MM.1S (cell line): ENCODE data around the gene DCLK1.

ENCODE experiments used
- DNase-seq: peaks from one replicate; pipeline ENCODE4 v3.0.0-alpha.2; 2015
- H2AFZ ChIP-seq: fragments of 300-600 bp; sonication (generic); 2 replicates; pipeline ENCODE4 v1.6.0; 2016; ENCODE audit warnings: antibody characterized with exemption, low read length
- H3F3A ChIP-seq: fragments of 300-600 bp; sonication (generic); 2 replicates; pipeline ENCODE4 v1.6.1; 2016; ENCODE audit warnings: mild to moderate bottlenecking, antibody characterized with exemption, low read length, moderate library complexity, mixed read lengths; ENCODE audit not compliant: insufficient read depth
- H3K27ac ChIP-seq: fragments of 300-600 bp; sonication (generic); 2 replicates; pipeline ENCODE4 v1.5.1; 2016; ENCODE audit warnings: mild to moderate bottlenecking, low read length
- H3K27me3 ChIP-seq: fragments of 300-600 bp; sonication (generic); replicated peaks from 2 replicates; pipeline ENCODE4 v1.6.0; 2016; ENCODE audit warnings: low read length; ENCODE audit not compliant: insufficient read depth
- H3K36me3 ChIP-seq: fragments of 300-600 bp; sonication (generic); replicated peaks from 2 replicates; pipeline ENCODE4 v1.6.1; 2016; ENCODE audit warnings: mild to moderate bottlenecking, low read length, mixed read lengths; ENCODE audit not compliant: insufficient read depth
- H3K4me1 ChIP-seq: fragments of 300-600 bp; sonication (generic); 2 replicates; pipeline ENCODE4 v1.6.1; 2016; ENCODE audit warnings: low read length, mixed read lengths
- H3K4me2 ChIP-seq: fragments of 300-600 bp; sonication (generic); 2 replicates; pipeline ENCODE4 v1.6.0; 2016; ENCODE audit warnings: low read depth, low read length
- H3K4me3 ChIP-seq: fragments of 300-600 bp; sonication (generic); 2 replicates; pipeline ENCODE4 v1.5.1; 2016; ENCODE audit warnings: low read length, mixed read lengths
- H3K79me2 ChIP-seq: fragments of 300-600 bp; sonication (generic); 2 replicates; pipeline ENCODE4 v1.6.1; 2016; ENCODE audit warnings: mixed run types, low read length, mixed read lengths
- H3K9ac ChIP-seq: fragments of 300-600 bp; sonication (generic); 2 replicates; pipeline ENCODE4 v1.6.1; 2016; ENCODE audit warnings: low read length, mixed read lengths
- H3K9me2 ChIP-seq: fragments of 300-600 bp; sonication (generic); replicated peaks from 2 replicates; pipeline ENCODE4 v1.6.1; 2016; ENCODE audit warnings: mild to moderate bottlenecking, low read length, mixed read lengths; ENCODE audit not compliant: insufficient read depth
- H3K9me3 ChIP-seq: fragments of 300-600 bp; sonication (generic); replicated peaks from 2 replicates; pipeline ENCODE4 v1.6.1; 2016; ENCODE audit warnings: mild to moderate bottlenecking, low read length, mixed read lengths; ENCODE audit not compliant: insufficient read depth
- H4K20me1 ChIP-seq: fragments of 300-600 bp; sonication (generic); 2 replicates; pipeline ENCODE4 v1.6.1; 2016; ENCODE audit warnings: mild to moderate bottlenecking, low read length, moderate library complexity, mixed read lengths; ENCODE audit not compliant: insufficient read depth
- EZH2 ChIP-seq: fragments of 300-600 bp; sonication (generic); optimal IDR thresholded peaks from 2 replicates; pipeline ENCODE3; 2017; ENCODE audit warnings: low read depth, mild to moderate bottlenecking, antibody characterized with exemption, low read length, mixed read lengths
- EZH2phosphoT487 ChIP-seq: fragments of 300-600 bp; sonication (generic); IDR thresholded peaks from 2 replicates; pipeline ENCODE4 v1.6.1; 2018; ENCODE audit warnings: antibody characterized with exemption, low read length
- TF ChIP-seq, protein P1 (sequence below): fragments of 300-600 bp; sonication (generic); IDR thresholded peaks from 2 replicates; pipeline ENCODE4 v1.5.1; 2016; ENCODE audit warnings: antibody characterized with exemption, low read length, mixed read lengths

DCLK1 gene

DNA sequence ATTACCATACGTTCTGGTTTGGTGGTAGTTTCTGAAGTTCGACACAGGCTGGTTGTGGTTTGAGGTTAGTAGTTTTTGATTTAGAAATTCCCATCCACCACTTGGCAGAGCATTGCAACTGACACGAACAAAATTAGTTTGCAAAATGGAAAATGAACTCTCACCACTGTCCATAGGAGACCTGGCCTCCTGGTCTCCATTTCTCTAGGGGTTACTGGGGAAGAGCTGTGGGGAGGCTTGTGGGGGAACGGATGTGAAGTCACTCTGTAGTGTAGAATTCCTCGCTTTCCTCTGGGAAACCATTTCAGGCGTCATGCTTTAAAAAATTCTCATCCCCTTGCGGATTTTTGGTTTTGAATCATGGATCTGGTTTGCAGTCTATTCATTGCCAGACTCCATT is 333.2 kb downstream of the DCLK1 start:
- Histone ChIP-seq H3K27me3 (no peaks in the 10 kb centered on the region), H3K4me2 (no peak overlapping the region)
- TF ChIP-seq EZH2phosphoT487 (no peak), EZH2 (no peak)
- TF ChIP-seq, protein P1, sequence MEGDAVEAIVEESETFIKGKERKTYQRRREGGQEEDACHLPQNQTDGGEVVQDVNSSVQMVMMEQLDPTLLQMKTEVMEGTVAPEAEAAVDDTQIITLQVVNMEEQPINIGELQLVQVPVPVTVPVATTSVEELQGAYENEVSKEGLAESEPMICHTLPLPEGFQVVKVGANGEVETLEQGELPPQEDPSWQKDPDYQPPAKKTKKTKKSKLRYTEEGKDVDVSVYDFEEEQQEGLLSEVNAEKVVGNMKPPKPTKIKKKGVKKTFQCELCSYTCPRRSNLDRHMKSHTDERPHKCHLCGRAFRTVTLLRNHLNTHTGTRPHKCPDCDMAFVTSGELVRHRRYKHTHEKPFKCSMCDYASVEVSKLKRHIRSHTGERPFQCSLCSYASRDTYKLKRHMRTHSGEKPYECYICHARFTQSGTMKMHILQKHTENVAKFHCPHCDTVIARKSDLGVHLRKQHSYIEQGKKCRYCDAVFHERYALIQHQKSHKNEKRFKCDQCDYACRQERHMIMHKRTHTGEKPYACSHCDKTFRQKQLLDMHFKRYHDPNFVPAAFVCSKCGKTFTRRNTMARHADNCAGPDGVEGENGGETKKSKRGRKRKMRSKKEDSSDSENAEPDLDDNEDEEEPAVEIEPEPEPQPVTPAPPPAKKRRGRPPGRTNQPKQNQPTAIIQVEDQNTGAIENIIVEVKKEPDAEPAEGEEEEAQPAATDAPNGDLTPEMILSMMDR: no peak

DNA sequence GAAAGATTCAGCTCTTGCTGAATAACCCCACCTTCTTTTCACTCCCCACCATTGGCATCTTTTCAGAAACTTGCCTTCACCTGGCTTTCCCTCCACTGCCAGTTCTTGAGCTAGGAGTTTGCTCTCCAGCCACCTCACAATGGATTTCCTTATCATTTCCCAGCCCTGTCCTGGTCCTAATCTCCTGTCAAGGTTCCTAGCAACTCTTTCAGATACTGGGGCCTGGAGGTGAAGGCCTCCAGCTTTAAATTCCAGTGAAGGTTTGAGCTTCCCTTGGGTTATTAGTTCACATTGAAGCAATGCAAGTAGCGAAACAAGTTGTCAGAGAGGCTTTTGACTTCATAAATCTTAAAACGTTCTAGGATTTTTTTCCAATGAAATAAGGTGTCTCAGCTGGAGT is 333.9 kb downstream of the DCLK1 start:
- Histone ChIP-seq H3K4me3 (no peak overlapping the region), H3K4me1 (no peaks in the 10 kb centered on the region), H3F3A (no peaks in the 10 kb centered on the region), H3K9me3 (no peaks in the 10 kb centered on the region), H3K27me3 (no peaks in the 10 kb centered on the region), H3K4me2 (no peak overlapping the region), H3K9me2 (no peaks in the 10 kb centered on the region), H4K20me1 (no peaks in the 10 kb centered on the region), H3K36me3 (no peaks in the 10 kb centered on the region), H3K9ac (no peak overlapping the region), H3K27ac (no peak overlapping the region), H3K79me2 (no peaks in the 10 kb centered on the region), H2AFZ (no peak overlapping the region)
- no peak for DNase-seq
- TF ChIP-seq EZH2phosphoT487: no peak
- TF ChIP-seq, protein P1: no peak
- TF ChIP-seq EZH2: no peak

More for the DNA sequence above, 333.2 kb downstream of the DCLK1 start:
- Histone ChIP-seq H3K4me3 (no peak overlapping the region), H3K4me1 (no peaks in the 10 kb centered on the region), H3K79me2 (no peaks in the 10 kb centered on the region), H3K9ac (no peak overlapping the region), H3F3A (no peaks in the 10 kb centered on the region), H3K36me3 (no peaks in the 10 kb centered on the region), H3K9me3 (no peaks in the 10 kb centered on the region), H2AFZ (no peak overlapping the region), H4K20me1 (no peaks in the 10 kb centered on the region), H3K27ac (no peak overlapping the region), H3K9me2 (no peaks in the 10 kb centered on the region)
- no peak for DNase-seq

DNA sequence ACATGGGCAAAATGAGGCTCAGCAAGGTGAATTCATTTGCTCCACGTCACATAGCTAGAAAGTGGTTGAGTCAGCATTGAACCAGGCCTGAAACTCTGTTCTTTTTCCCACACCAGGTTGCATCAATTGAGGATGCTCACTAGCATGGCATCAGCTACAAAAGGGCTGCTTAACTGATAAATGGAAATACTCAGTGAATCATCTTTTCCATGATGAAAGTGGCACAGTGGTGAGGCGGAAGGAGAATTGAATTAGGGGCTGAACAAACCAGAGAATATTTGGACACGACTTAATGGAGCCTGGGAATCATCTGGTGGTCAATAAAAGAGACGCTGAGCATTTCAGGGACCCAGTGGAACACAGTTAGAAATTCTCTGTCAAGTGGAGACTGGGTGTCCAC is 334.6 kb downstream of the DCLK1 start:
- Histone ChIP-seq H3K4me3 (no peak overlapping the region), H3K9me3 (no peaks in the 10 kb centered on the region), H3K36me3 (no peaks in the 10 kb centered on the region), H4K20me1 (no peaks in the 10 kb centered on the region), H3K9ac (no peak overlapping the region), H3K27me3 (no peaks in the 10 kb centered on the region), H2AFZ (no peak overlapping the region), H3K9me2 (no peaks in the 10 kb centered on the region), H3F3A (no peaks in the 10 kb centered on the region), H3K4me1 (no peaks in the 10 kb centered on the region), H3K79me2 (no peaks in the 10 kb centered on the region), H3K4me2 (no peak overlapping the region), H3K27ac (no peak overlapping the region)
- TF ChIP-seq EZH2phosphoT487: no peak
- TF ChIP-seq, protein P1: no peak
- no peak for TF ChIP-seq EZH2
- DNase-seq: no peak
